PC-3 (cell line): ENCODE measurements around the gene LPAR1. TPM values are rescaled to one million over a fixed set of nuclear protein-coding genes. Genes with fewer than 3 reads are reported as not detected.
A peak's percentile ranks its signal among the peaks of the same experiment; 100 is the strongest.

Experiments used
- ATAC-seq: fragments of 200-7000 bp; cut with Tn5 transposase; 2 replicates; pipeline ENCODE4 v1.9.1; 2020; ENCODE audit warnings: mild to moderate bottlenecking, moderate library complexity
- BruUV-seq: library from RNA; stranded (reverse); fragments of 400-500 nt; replicated peaks from 2 replicates; lab custom pipeline; 2021; lab: Mats Ljungman, UMichigan
- CTCF ChIA-PET: fragments of 300-600 bp; sonication (Branson Sonifier 250); formaldehyde crosslinking; loops from one replicate; lab custom pipeline; 2022; ENCODE audit warnings: antibody characterized with exemption; lab: Charles Lee
- POLR2A ChIA-PET: fragments of 300-600 bp; sonication (Branson Sonifier 250); formaldehyde crosslinking; loops from one replicate; lab custom pipeline; 2022; ENCODE audit warnings: antibody characterized with exemption; ENCODE audit not compliant: unreplicated experiment; lab: Charles Lee
- DNase-seq: peaks from one replicate; pipeline ENCODE4 v3.0.0-alpha.2; 2015
- H2AFZ ChIP-seq: fragments of 300-600 bp; sonication (generic); 2 replicates; pipeline ENCODE4 v1.6.0; 2016; ENCODE audit warnings: antibody characterized with exemption, low read length
- H3F3A ChIP-seq: fragments of 300-600 bp; sonication (generic); one replicate; pipeline ENCODE4 v1.6.0; 2017; ENCODE audit warnings: antibody characterized with exemption, low read length, control low read depth, mild to moderate bottlenecking; ENCODE audit not compliant: unreplicated experiment
- H3K27ac ChIP-seq: fragments of 300-600 bp; sonication (generic); 2 replicates; pipeline ENCODE4 v1.5.1; 2016; ENCODE audit warnings: mild to moderate bottlenecking, low read length
- H3K27me3 ChIP-seq: fragments of 300-600 bp; sonication (generic); 2 replicates; pipeline ENCODE4 v1.6.1; 2016; ENCODE audit warnings: low read length, mixed read lengths
- H3K36me3 ChIP-seq: fragments of 300-600 bp; sonication (generic); 2 replicates; pipeline ENCODE4 v1.6.1; 2016; ENCODE audit warnings: low read depth, mixed run types, low read length, mixed read lengths
- H3K4me1 ChIP-seq: fragments of 300-600 bp; sonication (generic); 2 replicates; pipeline ENCODE4 v1.5.1; 2016; ENCODE audit warnings: low read length; ENCODE audit not compliant: insufficient read depth
- H3K4me2 ChIP-seq: fragments of 300-600 bp; sonication (generic); 2 replicates; pipeline ENCODE4 v1.6.0; 2016; ENCODE audit warnings: low read length
- H3K4me3 ChIP-seq: fragments of 300-600 bp; sonication (generic); 2 replicates; pipeline ENCODE4 v1.5.1; 2016; ENCODE audit warnings: mild to moderate bottlenecking, low read length, mixed read lengths
- H3K79me2 ChIP-seq: fragments of 300-600 bp; sonication (generic); 2 replicates; pipeline ENCODE4 v1.6.1; 2017; ENCODE audit warnings: low read length, mixed read lengths
- H3K9ac ChIP-seq: fragments of 300-600 bp; sonication (generic); 2 replicates; pipeline ENCODE4 v1.6.0; 2016; ENCODE audit warnings: mild to moderate bottlenecking, low read length
- H3K9me2 ChIP-seq: fragments of 300-600 bp; sonication (generic); replicated peaks from 2 replicates; pipeline ENCODE4 v1.6.1; 2016; ENCODE audit warnings: mixed run types, low read length, mixed read lengths
- H3K9me3 ChIP-seq: fragments of 300-600 bp; sonication (generic); 2 replicates; pipeline ENCODE4 v1.6.1; 2016; ENCODE audit warnings: low read length, mixed read lengths
- H4K20me1 ChIP-seq: fragments of 300-600 bp; sonication (generic); 2 replicates; pipeline ENCODE4 v1.6.1; 2016; ENCODE audit warnings: low read length, mixed read lengths
- CTCF ChIP-seq: fragments of 300-600 bp; sonication (generic); conservative IDR thresholded peaks from 2 replicates; pipeline ENCODE4 v1.5.1; 2017; ENCODE audit warnings: antibody characterized with exemption, low read depth, mild to moderate bottlenecking, low read length
- EZH2 ChIP-seq: fragments of 300-600 bp; sonication (generic); IDR thresholded peaks from one replicate; pipeline ENCODE4 v1.6.1; 2017; ENCODE audit warnings: antibody characterized with exemption, mild to moderate bottlenecking, low read length; ENCODE audit not compliant: unreplicated experiment
- EZH2phosphoT487 ChIP-seq: fragments of 300-600 bp; sonication (generic); IDR thresholded peaks from 2 replicates; pipeline ENCODE4 v1.6.1; 2018; ENCODE audit warnings: mild to moderate bottlenecking, antibody characterized with exemption, low read length, borderline replicate concordance
- intact Hi-C: fragments of 100-400 bp; cut with micrococcal nuclease; formaldehyde crosslinking; loops from 2 replicates; pipeline ENCODE4 v1.9.0; 2023
- total RNA-seq: library from RNA; depleted of rRNA; stranded (reverse); fragments of >200 nt; gene quantifications from 2 replicates; pipeline ENCODE4 v1.2.3, GENCODE V29; 2014

The LPAR1 gene
- total RNA-seq, 1 experiment from 2014 or later = 67.9 TPM

- Histone ChIP-seq H3K36me3 (peaks cover 12% of the 10 kb centered on the region), H3K4me1 (peaks cover 16% of the 10 kb centered on the region), H3K9ac (no peak overlapping the region), H3K4me2 (no peak overlapping the region), H2AFZ (no peak overlapping the region), H3K79me2 (peaks cover 86% of the 10 kb centered on the region), H4K20me1 (no peaks in the 10 kb centered on the region), H3K27ac (0 out of 2 replicates have a peak overlapping the region, but pooled peaks have one; percentile 9), H3K9me3 (no peaks in the 10 kb centered on the region), H3K9me2 (no peaks in the 10 kb centered on the region), H3F3A (no peaks in the 10 kb centered on the region), H3K4me3 (no peak overlapping the region), H3K27me3 (no peaks in the 10 kb centered on the region)
- intact Hi-C loops = no loop called here
- ATAC-seq (no peak), DNase-seq (no peak)
- ChIA-PET POLR2A (no interaction called here), CTCF (no interaction called here)
- TF ChIP-seq EZH2 (no peak), EZH2phosphoT487 (no peak), CTCF (no peak)
- BruUV-seq = no TSS peak
Measured at GRCh38 chr9:110886832-110887231, 151.4 kb downstream of the LPAR1 start.

GRCh38 chr9:110880189-110880588 lies 158.1 kb downstream of the LPAR1 start:
- DNase-seq = no peak
- intact Hi-C loops = no loop called here
- CTCF ChIA-PET = no interaction called here

More at GRCh38 chr9:110880189-110880588, 158.1 kb downstream of the LPAR1 start:
- peaks cover 45% of the 10 kb centered on the region for H3K36me3 ChIP-seq
- H3K27ac ChIP-seq = no peak overlapping the region
- no peaks in the 10 kb centered on the region for H3F3A ChIP-seq
- no peaks in the 10 kb centered on the region for H3K9me3 ChIP-seq
- H2AFZ ChIP-seq = no peak overlapping the region
- no peak overlapping the region for H3K4me3 ChIP-seq
- H3K9ac ChIP-seq = no peak overlapping the region
- TF ChIP-seq EZH2 (no peak), EZH2phosphoT487 (no peak), CTCF (no peak)
- no peak for ATAC-seq
- H3K9me2 ChIP-seq = no peaks in the 10 kb centered on the region
- 0 out of 2 replicates have a peak, but pooled peaks cover 3% of the 10 kb centered on the region for H3K4me1 ChIP-seq
- no TSS peak for BruUV-seq
- no peaks in the 10 kb centered on the region for H3K27me3 ChIP-seq
- POLR2A ChIA-PET = no interaction called here
- peaks cover 83% of the 10 kb centered on the region for H3K79me2 ChIP-seq
- H4K20me1 ChIP-seq = no peaks in the 10 kb centered on the region
- H3K4me2 ChIP-seq = no peak overlapping the region
